Epithelial cell of esophagus (primary cell): Measurements from ENCODE around the gene XCR1.
A peak's percentile ranks its signal among the peaks of the same experiment; 100 is the strongest.
"Not testable (repeated sequence)": the region's sequence is repeated elsewhere in the genome, so short reads cannot be mapped to it uniquely, and the experiment has no call there.

Source experiments
- DNase-seq: peaks from one replicate; pipeline ENCODE4 v3.0.0; 2010; ENCODE audit warnings: low read depth
- H3K4me3 ChIP-seq: 2 replicates; pipeline ENCODE4 v1.5.1; 2011; ENCODE audit warnings: mild to moderate bottlenecking, low read length, control low read depth
- CTCF ChIP-seq: IDR thresholded peaks from 2 replicates; pipeline ENCODE4 v1.5.1; 2011; ENCODE audit warnings: low read depth, mild to moderate bottlenecking, low read length, control low read depth, inconsistent platforms; ENCODE audit not compliant: insufficient read depth; ENCODE audit errors: missing control alignments

The XCR1 gene

GRCh38 chr3:46006238-46007032 lies 20.8 kb downstream of the XCR1 start:
- H3K4me3 ChIP-seq, result no peak overlapping the region
- DNase-seq, result peak; percentile 63
- TF ChIP-seq CTCF, result no peak

GRCh38 chr3:46003706-46004105 lies 23.6 kb downstream of the XCR1 start:
- not testable (repeated sequence) for DNase-seq, H3K4me3 ChIP-seq

DNA sequence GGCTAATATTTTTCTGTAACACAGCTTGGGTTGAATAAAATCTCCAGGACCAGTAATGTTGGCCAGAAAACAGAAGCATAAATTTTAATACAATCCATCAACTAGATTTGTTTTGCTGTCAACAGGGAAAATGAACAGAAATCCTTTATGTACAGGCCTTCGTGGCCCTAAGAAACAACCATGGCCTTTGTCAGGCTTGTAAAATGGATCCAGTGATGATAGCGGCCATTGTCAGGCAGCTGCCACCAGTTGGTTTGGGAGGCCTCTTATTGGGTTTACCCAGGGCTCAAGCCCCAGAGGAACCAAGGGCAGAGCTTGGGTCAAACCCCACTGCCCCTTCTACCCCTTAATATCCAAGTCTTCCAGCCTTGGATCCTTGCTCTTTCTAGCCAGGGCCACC lies 26.1 kb downstream of the XCR1 start:
- no peak overlapping the region for H3K4me3 ChIP-seq
- TF ChIP-seq CTCF, result no peak
- no peak for DNase-seq

DNA sequence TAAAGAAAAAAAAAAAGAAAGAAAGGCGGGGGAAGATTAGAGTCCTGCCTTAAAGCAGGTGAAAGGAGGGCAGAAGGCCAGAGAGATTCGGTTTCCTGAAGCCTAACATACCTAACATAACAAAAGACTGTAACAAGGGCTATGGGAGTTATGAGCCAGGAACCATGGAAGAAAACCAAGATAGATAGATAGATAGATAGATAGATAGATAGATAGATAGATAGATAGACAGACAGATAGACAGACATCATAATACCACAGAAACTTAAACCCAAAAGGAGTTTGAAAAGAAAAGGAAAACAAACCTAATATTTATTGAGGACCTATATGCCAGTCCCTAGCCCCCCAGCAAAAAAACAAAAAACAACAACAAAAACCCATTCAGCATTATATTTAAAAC lies 29.3 kb downstream of the XCR1 start:
- TF ChIP-seq CTCF, result no peak
- no peak for DNase-seq
- no peak overlapping the region for H3K4me3 ChIP-seq

- DNase-seq, H3K4me3 ChIP-seq: not testable (repeated sequence)
Measured at GRCh38 chr3:45997499-45997898, 29.8 kb downstream of the XCR1 start.

DNA sequence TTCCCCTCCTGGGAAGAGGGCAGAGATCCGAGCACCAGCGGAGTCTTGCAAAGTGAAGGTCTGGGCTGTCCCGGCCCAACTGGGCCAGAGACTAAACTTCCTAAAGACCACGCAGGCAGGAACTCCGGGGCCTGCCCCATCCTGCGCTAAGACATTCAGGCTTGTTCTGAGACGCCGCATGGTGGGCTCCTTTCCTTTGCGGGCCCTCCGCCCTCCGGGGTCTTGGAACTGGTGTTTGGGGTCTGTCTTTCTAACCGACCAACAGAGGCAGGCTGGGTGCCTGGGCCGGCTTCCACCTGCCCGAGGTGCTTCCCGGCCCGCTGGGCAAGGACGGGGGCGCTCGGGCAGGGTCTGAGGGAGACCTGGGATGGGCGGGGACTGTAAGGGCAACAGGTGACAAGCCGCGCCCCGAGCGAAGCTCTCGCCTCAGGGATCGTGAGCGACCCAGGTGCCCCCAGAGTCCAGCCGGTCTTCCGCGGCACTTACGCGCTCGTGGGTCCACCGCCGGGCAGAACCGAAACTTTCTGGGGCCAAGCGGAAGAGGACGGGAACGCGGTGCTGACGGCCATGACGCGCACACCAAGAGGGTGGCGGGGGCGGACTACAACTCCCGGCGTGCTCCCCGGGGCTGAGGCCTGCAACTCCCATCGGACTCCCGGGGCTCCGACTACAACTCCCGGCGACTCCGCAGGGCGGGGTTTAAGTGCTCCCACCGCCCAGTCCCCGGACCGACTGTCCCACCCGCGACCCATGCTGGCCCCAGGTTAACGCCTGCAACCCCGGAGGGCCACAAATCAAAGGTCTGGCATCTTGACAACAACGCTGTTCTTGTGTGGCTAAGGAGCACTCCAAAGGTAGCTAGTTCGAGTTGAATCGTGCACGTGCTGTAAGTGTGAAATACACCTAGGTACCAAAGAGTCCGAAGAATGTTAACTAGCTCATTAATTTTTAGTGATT lies 31.8 kb downstream of the XCR1 start, which contains the start of gene FYCO1:
Gene FYCO1 (minus strand): TSS at position 589 of the 957 bp plus-strand sequence. CDS start 10,914 bp downstream, outside the sequence.
- DNase-seq, result peak; percentile 90
- peak within 1 kb of the TSS; percentile 93 for H3K4me3 ChIP-seq
- TF ChIP-seq CTCF, result no peak

- peak overlapping the region; percentile 93 for H3K4me3 ChIP-seq
- TF ChIP-seq CTCF, result no peak
- DNase-seq, result no peak
Measured at GRCh38 chr3:45994419-45995235, 32.7 kb downstream of the XCR1 start.
